T-cell (primary cell): ENCODE results near the gene PER2. TPM values are rescaled to one million over a fixed set of nuclear protein-coding genes. Genes with fewer than 3 reads are reported as not detected.

Experiments used
- ATAC-seq, 4 experiments: fragments of 200-7000 bp in 3 of 4; fragments of 150-1000 bp in 1 of 4; cut with Tn5 transposase; replicated peaks in 1 of 4; 1 replicate in 3 of 4; 2 replicates in 1 of 4; pipeline ENCODE4 v1.10.0; 2021; ENCODE audit warnings: moderate library complexity in 3 of 4, mild to moderate bottlenecking in 2 of 4, moderate number of reproducible peaks in 1 of 4
- CTCF ChIA-PET, 2 donors: fragments of 300-600 bp; sonication (Branson Sonifier 250); formaldehyde crosslinking; loops; one replicate each; lab custom pipeline; 2022; ENCODE audit warnings: antibody characterized with exemption in 2 of 2; lab: Charles Lee
- POLR2A ChIA-PET, 2 donors: fragments of 300-600 bp; sonication (Branson Sonifier 250); formaldehyde crosslinking; loops; one replicate each; lab custom pipeline; 2022; ENCODE audit warnings: antibody characterized with exemption in 2 of 2; lab: Charles Lee
- DNase-seq, 35 experiments: peaks; one replicate each; pipeline versions ENCODE4 v3.0.0 to v3.0.0-alpha.2; 2013 to 2023
- H3K27ac ChIP-seq: one replicate; pipeline ENCODE4 v1.5.1; 2013; ENCODE audit warnings: low read length
- H3K27me3 ChIP-seq, 2 experiments: replicated peaks in 1 of 2; 1 replicate in 1 of 2; 2 replicates in 1 of 2; pipeline versions ENCODE4 v1.6.1 to v1.7.0; 2013; ENCODE audit warnings: low read length in 1 of 2, mixed read lengths in 1 of 2; ENCODE audit not compliant: control insufficient read depth in 2 of 2, insufficient read depth in 2 of 2; ENCODE audit errors: extremely low read depth in 1 of 2
- H3K36me3 ChIP-seq, 2 donors: 1 replicate in 1 of 2; 2 replicates in 1 of 2; pipeline versions ENCODE4 v1.6.1 to v1.7.0; 2013; ENCODE audit warnings: low read length in 1 of 2; ENCODE audit not compliant: control insufficient read depth in 2 of 2, insufficient read depth in 1 of 2; ENCODE audit errors: extremely low read depth in 1 of 2
- H3K4me1 ChIP-seq, 2 experiments: 1 replicate in 1 of 2; 2 replicates in 1 of 2; pipeline versions ENCODE4 v1.6.1 to v1.7.0; 2013; ENCODE audit warnings: low read length in 2 of 2, mixed read lengths in 1 of 2; ENCODE audit not compliant: insufficient read depth in 2 of 2, control insufficient read depth in 1 of 2; ENCODE audit errors: extremely low read depth in 1 of 2
- H3K4me3 ChIP-seq, 2 donors: 1 replicate in 1 of 2; 2 replicates in 1 of 2; pipeline versions ENCODE4 v1.5.1 to v1.7.0; 2013; ENCODE audit warnings: mild to moderate bottlenecking in 2 of 2, low read length in 1 of 2, moderate library complexity in 1 of 2; ENCODE audit not compliant: control insufficient read depth in 1 of 2; ENCODE audit errors: extremely low read depth in 1 of 2
- H3K9me3 ChIP-seq: 2 replicates; pipeline ENCODE4 v1.7.0; 2013
- H3K27ac Mint-ChIP-seq, 2 donors: one replicate each; pipeline ENCODE4 v1.8.0; 2020 to 2021; ENCODE audit warnings: mild to moderate bottlenecking in 2 of 2, mixed read lengths in 2 of 2
- H3K27me3 Mint-ChIP-seq, 2 donors: one replicate each; pipeline ENCODE4 v1.8.0; 2021 to 2022; ENCODE audit warnings: mixed read lengths in 2 of 2
- H3K36me3 Mint-ChIP-seq: one replicate; pipeline ENCODE4 v1.8.0; 2021; ENCODE audit warnings: mixed read lengths
- H3K4me1 Mint-ChIP-seq, 3 donors: one replicate each; pipeline ENCODE4 v1.8.0; 2020 to 2022; ENCODE audit warnings: mixed read lengths in 3 of 3, mild to moderate bottlenecking in 1 of 3
- H3K4me3 Mint-ChIP-seq, 3 donors: one replicate each; pipeline ENCODE4 v1.8.0; 2020 to 2022; ENCODE audit warnings: mild to moderate bottlenecking in 3 of 3, mixed read lengths in 3 of 3, moderate library complexity in 3 of 3
- H3K9me3 Mint-ChIP-seq, 3 donors: one replicate each; pipeline ENCODE4 v1.8.0; 2020 to 2022; ENCODE audit warnings: mixed read lengths in 3 of 3
- WGBS: methylation state at CpG from one replicate; pipeline ENCODE4 v1.1.5; 2013; ENCODE audit warnings: missing lambda C conversion rate; ENCODE audit not compliant: insufficient coverage; 5-methylcytosine and 5-hydroxymethylcytosine counted together
- total RNA-seq, 35 experiments: library from RNA in 6 of 35; stranded (reverse) in 6 of 35; fragments of 120-200 nt in 1 of 35; gene quantifications; one replicate each; pipeline versions ENCODE4 v1.2.1 to v1.2.4 and lab custom pipeline; 2013 to 2026

PER2 gene
- total RNA-seq, 5 donors from 2014 or later (not counting 1 experiment from before 2014, with no cell fraction given) = 9.3 to 24.5 (median 13.0) TPM

- no peak overlapping the region for H3K27ac Mint-ChIP-seq
- no peak for ATAC-seq
- H3K9me3 Mint-ChIP-seq = no peaks in the 10 kb centered on the region
- POLR2A ChIA-PET = no interaction called here
- Histone ChIP-seq H3K4me3 (no peak overlapping the region), H3K36me3 (peaks cover 23 to 45% of the 10 kb centered on the region in 2 donors), H3K4me1 (no peaks in the 10 kb centered on the region), H3K27ac (no peak overlapping the region), H3K27me3 (no peaks in the 10 kb centered on the region), H3K9me3 (no peaks in the 10 kb centered on the region)
- no peak for DNase-seq
- peaks cover 30% of the 10 kb centered on the region for H3K36me3 Mint-ChIP-seq
- CTCF ChIA-PET = interaction anchor here in 1 of 2 donors (0.6 kb wide), 1 partner anchor 10 kb away, joined by 3 read pairs; no protein-coding TSS in a partner anchor
- no peak overlapping the region for H3K4me3 Mint-ChIP-seq
- H3K27me3 Mint-ChIP-seq = no peaks in the 10 kb centered on the region
- H3K4me1 Mint-ChIP-seq = no peaks in the 10 kb centered on the region
- 98% methylated on average over 4 of the region's 6 CpGs for WGBS
Observed at GRCh38 chr2:238256111-238256510, 32.3 kb downstream of the PER2 start.

DNA sequence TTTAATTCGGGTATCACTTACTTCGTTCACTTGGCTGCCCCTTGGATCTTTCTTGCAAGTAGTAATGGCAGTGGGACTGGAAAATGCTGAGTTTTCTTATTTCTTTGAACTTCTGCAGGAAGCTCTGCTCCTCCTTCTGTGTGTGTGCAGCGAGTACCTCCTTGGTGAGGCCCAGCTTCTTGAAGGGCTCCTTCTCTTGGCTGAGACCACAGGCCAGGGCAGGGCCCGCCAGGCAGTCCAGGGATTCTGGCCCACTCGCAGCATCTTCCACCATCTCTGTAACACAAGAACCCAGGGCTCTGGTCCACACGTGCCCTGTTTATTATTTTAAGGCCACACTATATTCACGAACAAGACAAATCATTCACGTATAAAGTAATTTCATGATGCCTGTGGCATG is 32.8 kb downstream of the PER2 start:
- no peak overlapping the region for H3K4me3 ChIP-seq
- no peaks in the 10 kb centered on the region for H3K9me3 ChIP-seq
- H3K36me3 ChIP-seq = peaks cover 23 to 47% of the 10 kb centered on the region in 2 donors
- no peaks in the 10 kb centered on the region for H3K27me3 ChIP-seq
- Mint-ChIP-seq H3K27me3 (no peaks in the 10 kb centered on the region), H3K4me3 (no peak overlapping the region), H3K9me3 (no peaks in the 10 kb centered on the region), H3K27ac (peak overlapping the region in 1 of 2 donors; percentile 55), H3K36me3 (peaks cover 33% of the 10 kb centered on the region), H3K4me1 (no peaks in the 10 kb centered on the region)
- CTCF ChIA-PET = interaction anchor here in 1 of 2 donors (0.6 kb wide), 1 partner anchor 10 kb away, joined by 3 read pairs; no protein-coding TSS in a partner anchor
- no peak overlapping the region for H3K27ac ChIP-seq
- POLR2A ChIA-PET = no interaction called here
- 100% methylated on average over 6 of the region's 8 CpGs for WGBS
- no peaks in the 10 kb centered on the region for H3K4me1 ChIP-seq
- DNase-seq (no peak), ATAC-seq (no peak)

GRCh38 chr2:238255151-238255551 is 33.3 kb downstream of the PER2 start:
- POLR2A ChIA-PET = no interaction called here
- 96% methylated on average over 5 of the region's 6 CpGs for WGBS
- no peak overlapping the region for H3K27ac Mint-ChIP-seq

GRCh38 chr2:238254095-238254723 is 34.2 kb downstream of the PER2 start:
- ChIA-PET CTCF (no interaction called here), POLR2A (no interaction called here)
- H3K27ac ChIP-seq = no peak overlapping the region

More at GRCh38 chr2:238255151-238255551, 33.3 kb downstream of the PER2 start:
- H3K9me3 Mint-ChIP-seq = no peaks in the 10 kb centered on the region
- ATAC-seq (no peak), DNase-seq (no peak)
- H3K36me3 ChIP-seq = peaks cover 23 to 50% of the 10 kb centered on the region in 2 donors
- no peak overlapping the region for H3K27ac ChIP-seq
- no peaks in the 10 kb centered on the region for H3K4me1 ChIP-seq
- no peaks in the 10 kb centered on the region for H3K27me3 Mint-ChIP-seq
- CTCF ChIA-PET = no interaction called here
- H3K9me3 ChIP-seq = no peaks in the 10 kb centered on the region
- H3K4me3 ChIP-seq = no peak overlapping the region
- H3K4me1 Mint-ChIP-seq = no peaks in the 10 kb centered on the region
- no peaks in the 10 kb centered on the region for H3K27me3 ChIP-seq
- H3K4me3 Mint-ChIP-seq = no peak overlapping the region
- peaks cover 29% of the 10 kb centered on the region for H3K36me3 Mint-ChIP-seq

DNA sequence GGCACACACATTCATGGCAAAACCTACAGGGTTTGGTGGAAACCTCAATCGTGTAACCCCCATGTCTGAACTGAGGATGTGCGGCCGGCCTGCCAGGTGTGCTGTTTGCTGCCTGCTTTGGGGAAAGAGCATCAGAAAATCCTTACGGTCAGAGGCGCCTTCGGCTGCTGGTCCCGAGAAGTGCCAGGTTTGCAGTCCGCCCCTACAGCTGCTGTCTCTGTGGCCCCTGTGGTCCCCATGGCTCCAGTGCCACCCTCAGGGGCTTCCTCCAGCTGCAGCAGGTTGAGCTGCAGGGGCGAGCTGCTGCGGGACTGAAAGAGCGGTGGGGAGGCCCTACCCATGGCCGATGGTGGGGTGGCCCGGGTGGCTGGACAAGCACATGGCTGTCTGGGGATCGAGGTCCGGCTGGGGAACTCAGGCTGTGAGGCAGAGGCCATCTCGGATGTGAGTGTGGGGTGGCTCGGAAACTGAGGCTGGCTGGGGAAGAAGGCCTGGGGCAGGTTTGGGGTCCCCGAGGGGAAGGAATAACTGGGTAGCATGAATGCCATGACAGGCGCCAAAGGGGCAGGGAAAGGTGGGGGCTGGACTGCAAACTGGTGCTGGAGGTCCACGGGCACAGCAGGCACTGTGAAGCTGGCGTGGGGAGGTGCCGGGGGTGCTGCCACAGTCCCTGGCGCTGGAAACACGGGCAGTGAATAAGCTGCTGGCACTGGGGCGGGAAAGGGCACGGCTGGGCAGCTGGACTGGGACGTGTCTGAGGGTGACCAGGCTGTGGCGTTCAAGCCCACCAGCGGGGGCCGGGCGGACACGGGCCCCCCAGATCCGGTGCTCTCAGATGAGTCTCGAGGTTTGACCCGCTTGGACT is 35.4 kb downstream of the PER2 start:
- ChIA-PET POLR2A (no interaction called here), CTCF (no interaction called here)

More at GRCh38 chr2:238254095-238254723, 34.2 kb downstream of the PER2 start:
- Mint-ChIP-seq H3K36me3 (peaks cover 27% of the 10 kb centered on the region), H3K27ac (no peak overlapping the region), H3K27me3 (no peaks in the 10 kb centered on the region), H3K4me1 (no peaks in the 10 kb centered on the region), H3K4me3 (no peak overlapping the region), H3K9me3 (no peaks in the 10 kb centered on the region)
- no peaks in the 10 kb centered on the region for H3K4me1 ChIP-seq
- no peak overlapping the region for H3K4me3 ChIP-seq
- no peak for ATAC-seq
- 50% methylated on average over 1 of the region's 4 CpGs for WGBS
- no peaks in the 10 kb centered on the region for H3K9me3 ChIP-seq
- no peaks in the 10 kb centered on the region for H3K27me3 ChIP-seq
- H3K36me3 ChIP-seq = peaks cover 18 to 46% of the 10 kb centered on the region in 2 donors
- DNase-seq = no peak

GRCh38 chr2:238251986-238252385 is 36.4 kb downstream of the PER2 start:
- WGBS = 98% methylated on average over 9 of the region's 11 CpGs
- no peaks in the 10 kb centered on the region for H3K9me3 ChIP-seq
- Mint-ChIP-seq H3K4me3 (no peak overlapping the region), H3K9me3 (no peaks in the 10 kb centered on the region), H3K4me1 (no peaks in the 10 kb centered on the region), H3K27ac (no peak overlapping the region), H3K36me3 (peaks cover 34% of the 10 kb centered on the region), H3K27me3 (no peaks in the 10 kb centered on the region)
- ChIA-PET POLR2A (no interaction called here), CTCF (interaction anchor here in 1 of 2 donors (0.5 kb wide), 1 partner anchor 385 kb away, joined by 5 read pairs; no protein-coding TSS in a partner anchor)
- ATAC-seq (no peak), DNase-seq (no peak)
- peaks cover 16 to 36% of the 10 kb centered on the region in 2 donors for H3K36me3 ChIP-seq
- no peaks in the 10 kb centered on the region for H3K27me3 ChIP-seq
- H3K27ac ChIP-seq = no peak overlapping the region
- H3K4me3 ChIP-seq = no peak overlapping the region
- no peaks in the 10 kb centered on the region for H3K4me1 ChIP-seq

More for the DNA sequence above, 35.4 kb downstream of the PER2 start:
- H3K27ac ChIP-seq = no peak overlapping the region
- Mint-ChIP-seq H3K27ac (no peak overlapping the region), H3K36me3 (peaks cover 28% of the 10 kb centered on the region), H3K4me3 (no peak overlapping the region), H3K9me3 (no peaks in the 10 kb centered on the region), H3K4me1 (no peaks in the 10 kb centered on the region), H3K27me3 (no peaks in the 10 kb centered on the region)
- no peaks in the 10 kb centered on the region for H3K4me1 ChIP-seq
- 98% methylated on average over 35 of the region's 35 CpGs for WGBS
- no peak for ATAC-seq
- no peaks in the 10 kb centered on the region for H3K9me3 ChIP-seq
- H3K36me3 ChIP-seq = peaks cover 14 to 40% of the 10 kb centered on the region in 2 donors
- DNase-seq = no peak
- H3K27me3 ChIP-seq = no peaks in the 10 kb centered on the region
- H3K4me3 ChIP-seq = no peak overlapping the region
